H9 (cell line): Measurements from ENCODE around the gene KRT5. TPM values are rescaled to one million over a fixed set of nuclear protein-coding genes. Genes with fewer than 3 reads are reported as not detected.

Experiments used
- DNase-seq: peaks from one replicate; pipeline ENCODE4 v3.0.0-alpha.2; 2017
- H2AFZ ChIP-seq: one replicate; pipeline ENCODE4 v1.6.1; 2013; ENCODE audit warnings: mild to moderate bottlenecking, low read length, control low read depth, moderate library complexity
- H2AK5ac ChIP-seq: 2 replicates; pipeline ENCODE4 v1.6.1; 2013; ENCODE audit warnings: low read length, control low read depth, mixed read lengths; ENCODE audit not compliant: insufficient read length
- H2BK120ac ChIP-seq: one replicate; pipeline ENCODE4 v1.6.1; 2013; ENCODE audit warnings: low read depth, mild to moderate bottlenecking, low read length, control low read depth, inconsistent platforms; ENCODE audit not compliant: poor library complexity, severe bottlenecking
- H2BK12ac ChIP-seq: 2 replicates; pipeline ENCODE4 v1.6.1; 2013; ENCODE audit warnings: low read length, control low read depth, mixed read lengths, low read depth; ENCODE audit not compliant: insufficient read length
- H2BK15ac ChIP-seq: 2 replicates; pipeline ENCODE4 v1.6.1; 2013; ENCODE audit warnings: low read depth, low read length, control low read depth
- H2BK20ac ChIP-seq: one replicate; pipeline ENCODE4 v1.6.1; 2013; ENCODE audit warnings: low read depth, mild to moderate bottlenecking, low read length, control low read depth, inconsistent platforms; ENCODE audit not compliant: poor library complexity, severe bottlenecking
- H2BK5ac ChIP-seq: 2 replicates; pipeline ENCODE4 v1.6.1; 2013; ENCODE audit warnings: low read length, control low read depth, mixed read lengths; ENCODE audit not compliant: insufficient read length
- H3K14ac ChIP-seq: 2 replicates; pipeline ENCODE4 v1.6.1; 2013; ENCODE audit warnings: low read length, control low read depth; ENCODE audit not compliant: insufficient read depth
- H3K18ac ChIP-seq: 2 replicates; pipeline ENCODE4 v1.6.1; 2013; ENCODE audit warnings: low read depth, mild to moderate bottlenecking, mixed read lengths, low read length, control low read depth; ENCODE audit not compliant: insufficient read length
- H3K23ac ChIP-seq: 2 replicates; pipeline ENCODE4 v1.6.1; 2013; ENCODE audit warnings: low read length, control low read depth, mixed read lengths, low read depth; ENCODE audit not compliant: insufficient read length
- H3K23me2 ChIP-seq: 2 replicates; pipeline ENCODE4 v1.6.1; 2013; ENCODE audit warnings: low read depth, mild to moderate bottlenecking, mixed read lengths, low read length, control low read depth; ENCODE audit not compliant: insufficient read length, poor library complexity, severe bottlenecking
- H3K27ac ChIP-seq: 2 replicates; pipeline ENCODE4 v1.5.1; 2013; ENCODE audit warnings: low read length, control low read depth, mixed read lengths, low read depth; ENCODE audit not compliant: insufficient read length
- H3K27me3 ChIP-seq: 2 replicates; pipeline ENCODE4 v1.6.1; 2013; ENCODE audit warnings: low read length, control low read depth, inconsistent platforms; ENCODE audit not compliant: insufficient read depth
- H3K4ac ChIP-seq: 2 replicates; pipeline ENCODE4 v1.6.1; 2013; ENCODE audit warnings: low read depth, mild to moderate bottlenecking, control low read depth, inconsistent platforms, low read length, moderate library complexity
- H3K4me1 ChIP-seq: 2 replicates; pipeline ENCODE4 v1.6.1; 2013; ENCODE audit warnings: low read length, control low read depth, inconsistent platforms; ENCODE audit not compliant: insufficient read depth
- H3K4me2 ChIP-seq: 2 replicates; pipeline ENCODE4 v1.6.1; 2013; ENCODE audit warnings: low read length, control low read depth, mixed read lengths; ENCODE audit not compliant: insufficient read length, insufficient read depth
- H3K56ac ChIP-seq: 2 replicates; pipeline ENCODE4 v1.6.1; 2013; ENCODE audit warnings: low read depth, mild to moderate bottlenecking, mixed read lengths, low read length, control low read depth; ENCODE audit not compliant: insufficient read length
- H3K79me1 ChIP-seq: 2 replicates; pipeline ENCODE4 v1.6.1; 2013; ENCODE audit warnings: low read depth, mild to moderate bottlenecking, moderate library complexity, low read length, control low read depth, inconsistent platforms; ENCODE audit not compliant: insufficient read depth, poor library complexity, severe bottlenecking
- H3K79me2 ChIP-seq: 2 replicates; pipeline ENCODE4 v1.6.1; 2013; ENCODE audit warnings: low read length, control low read depth, inconsistent platforms; ENCODE audit not compliant: insufficient read depth
- H3K9ac ChIP-seq: 2 replicates; pipeline ENCODE4 v1.6.1; 2013; ENCODE audit warnings: low read length, control low read depth, mixed read lengths; ENCODE audit not compliant: insufficient read length; ENCODE audit errors: extremely low read depth
- H3K9me3 ChIP-seq: one replicate; pipeline ENCODE4 v1.6.1; 2013; ENCODE audit warnings: low read depth, low read length, inconsistent platforms; ENCODE audit not compliant: control insufficient read depth
- H3T11ph ChIP-seq: one replicate; pipeline ENCODE4 v1.6.1; 2013; ENCODE audit warnings: mild to moderate bottlenecking, low read length, control low read depth, inconsistent platforms
- H4K20me1 ChIP-seq: one replicate; pipeline ENCODE4 v1.6.1; 2013; ENCODE audit not compliant: control insufficient read depth, insufficient read length, insufficient read depth
- H4K5ac ChIP-seq: 2 replicates; pipeline ENCODE4 v1.6.1; 2013; ENCODE audit warnings: low read depth, mild to moderate bottlenecking, mixed read lengths, low read length, control low read depth; ENCODE audit not compliant: insufficient read length
- H4K8ac ChIP-seq: replicated peaks from 2 replicates; pipeline ENCODE4 v1.6.1; 2013; ENCODE audit warnings: low read length, control low read depth, mixed read lengths, low read depth; ENCODE audit not compliant: insufficient read length
- H4K91ac ChIP-seq: 2 replicates; pipeline ENCODE4 v1.6.1; 2013; ENCODE audit warnings: low read depth, mild to moderate bottlenecking, moderate library complexity, mixed read lengths, low read length, control low read depth; ENCODE audit not compliant: insufficient read length
- H3K27ac Mint-ChIP-seq, 3 experiments: 2 replicates in 2 of 3; 3 replicates in 1 of 3; pipeline ENCODE4 v1.8.0; 2020 to 2021; ENCODE audit warnings: mixed read lengths in 3 of 3, mild to moderate bottlenecking in 1 of 3, moderate library complexity in 1 of 3
- H3K27me3 Mint-ChIP-seq: 2 replicates; pipeline ENCODE4 v1.8.0; 2021; ENCODE audit warnings: low read depth, mild to moderate bottlenecking, moderate library complexity, mixed read lengths
- H3K36me3 Mint-ChIP-seq, 3 experiments: 2 replicates in 2 of 3; 3 replicates in 1 of 3; pipeline ENCODE4 v1.8.0; 2020 to 2021; ENCODE audit warnings: low read depth in 3 of 3, mixed read lengths in 3 of 3; ENCODE audit not compliant: insufficient read depth in 1 of 3
- H3K4me1 Mint-ChIP-seq, 2 experiments: 2 replicates each; pipeline ENCODE4 v1.8.0; 2020; ENCODE audit warnings: mixed read lengths in 2 of 2
- H3K4me3 Mint-ChIP-seq, 2 experiments: 2 replicates in 1 of 2; 3 replicates in 1 of 2; pipeline ENCODE4 v1.8.0; 2020 to 2021; ENCODE audit warnings: mild to moderate bottlenecking in 2 of 2, mixed read lengths in 2 of 2, moderate library complexity in 1 of 2
- H3K9me3 Mint-ChIP-seq, 2 experiments: 2 replicates in 1 of 2; 3 replicates in 1 of 2; pipeline ENCODE4 v1.8.0; 2020; ENCODE audit warnings: mild to moderate bottlenecking in 2 of 2, mixed read lengths in 2 of 2, moderate library complexity in 1 of 2
- CTCF ChIP-seq: fragments of 200-600 bp; sonication (generic); conservative IDR thresholded peaks from 3 replicates; pipeline ENCODE4 v1.8.0; 2021; ENCODE audit warnings: antibody characterized with exemption, mild to moderate bottlenecking
- WGBS: extraction: QIAGEN DNeasy Blood & Tissue Kit; methylation state at CpG from one replicate; pipeline ENCODE4 v1.1.7; 2013; ENCODE audit warnings: missing lambda C conversion rate, low lambda C conversion rate, mixed read lengths; ENCODE audit not compliant: insufficient read length; ENCODE audit errors: extremely low coverage; 5-methylcytosine and 5-hydroxymethylcytosine counted together
- total RNA-seq: library from RNA; stranded (reverse); gene quantifications from 2 replicates; pipeline ENCODE4 v1.2.1, GENCODE V29; 2021

KRT5 gene
- total RNA-seq, 1 experiment from 2014 or later = not detected

DNA sequence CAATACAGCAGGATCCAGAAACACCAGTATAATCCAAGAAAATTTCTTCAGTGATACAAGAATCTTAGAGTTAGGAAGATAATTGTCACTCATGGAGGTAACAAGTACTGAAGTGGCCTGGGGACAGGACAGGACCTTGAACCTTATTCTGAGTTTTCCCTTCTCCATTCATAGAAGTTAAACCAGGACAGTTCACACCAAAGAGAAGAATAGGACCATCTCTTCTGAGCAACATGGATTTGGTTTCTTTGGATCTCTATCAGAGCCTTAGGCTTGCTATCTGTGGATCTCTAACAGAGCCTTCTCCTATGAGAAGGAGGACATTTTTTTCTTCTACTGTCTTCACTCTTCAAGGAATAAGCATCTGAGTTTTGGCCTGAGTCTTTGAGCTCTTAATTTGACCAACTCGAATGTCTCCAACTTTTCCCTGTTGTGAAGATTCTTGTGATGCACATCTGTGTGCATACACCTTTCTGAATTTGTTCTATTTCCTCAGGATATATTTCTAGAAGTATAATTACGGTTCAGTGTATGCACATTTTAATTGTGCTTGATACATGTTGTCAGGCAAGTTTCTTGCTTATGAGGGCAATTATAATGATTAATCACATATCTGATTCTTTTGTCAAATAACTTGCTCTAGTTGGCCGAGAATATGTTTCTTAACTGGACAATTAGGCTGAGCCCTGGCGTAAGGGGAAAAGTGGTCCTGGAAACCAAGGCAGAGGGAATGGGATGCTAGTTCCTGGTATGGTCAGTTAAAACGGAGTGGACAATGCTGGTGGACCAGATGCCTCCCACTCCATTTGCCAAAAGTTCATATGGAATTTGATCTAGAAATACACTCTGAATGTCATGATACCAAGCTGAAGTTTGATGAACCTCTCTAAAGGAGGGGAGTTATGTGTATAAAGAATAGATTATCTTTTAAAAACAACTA is 33.8 kb downstream of the KRT5 start:
- no peaks in the 10 kb centered on the region for H3K79me1 ChIP-seq
- H3K56ac ChIP-seq = no peak overlapping the region
- TF ChIP-seq CTCF = no peak
- no peak overlapping the region for H3K18ac ChIP-seq
- H4K8ac ChIP-seq = no peak overlapping the region
- no peak overlapping the region for H3K23ac ChIP-seq
- H3K27ac ChIP-seq = no peak overlapping the region
- H2BK120ac ChIP-seq = no peak overlapping the region
- H2BK20ac ChIP-seq = no peak overlapping the region
- WGBS = no CpG with 5 or more reads among the region's 5 CpGs
- H3K4ac ChIP-seq = no peak overlapping the region
- H3K4me3 Mint-ChIP-seq = no peak overlapping the region
- H3K27ac Mint-ChIP-seq = no peak overlapping the region; a peak in 1 of 7 replicates
- H3K23me2 ChIP-seq = no peaks in the 10 kb centered on the region
- no peaks in the 10 kb centered on the region for H3K4me1 ChIP-seq
- H2AK5ac ChIP-seq = no peak overlapping the region
- H3T11ph ChIP-seq = no peak overlapping the region
- H3K9me3 ChIP-seq = no peaks in the 10 kb centered on the region
- no peaks in the 10 kb centered on the region for H3K27me3 ChIP-seq
- no peaks in the 10 kb centered on the region for H4K20me1 ChIP-seq
- H3K4me2 ChIP-seq = no peak overlapping the region
- DNase-seq = no peak
- no peak overlapping the region for H2AFZ ChIP-seq
- no peak overlapping the region for H3K14ac ChIP-seq
- H3K27me3 Mint-ChIP-seq = peaks cover 26% of the 10 kb centered on the region
- H4K91ac ChIP-seq = no peak overlapping the region
- H3K9me3 Mint-ChIP-seq = peaks cover 3 to 10% of the 10 kb centered on the region in 2 experiments
- no peaks in the 10 kb centered on the region for H3K79me2 ChIP-seq
- H3K36me3 Mint-ChIP-seq = no peaks in the 10 kb centered on the region; a peak in 1 of 7 replicates
- no peak overlapping the region for H3K9ac ChIP-seq
- no peak overlapping the region for H2BK15ac ChIP-seq
- no peak overlapping the region for H2BK5ac ChIP-seq
- no peak overlapping the region for H2BK12ac ChIP-seq
- no peak overlapping the region for H4K5ac ChIP-seq
- H3K4me1 Mint-ChIP-seq = no peaks in the 10 kb centered on the region
